ENCODE data around the gene RAET1L. TPM values are rescaled to one million over a fixed set of nuclear protein-coding genes. Genes with fewer than 3 reads are reported as not detected.

Gene RAET1L
- total and polyA plus RNA-seq, 9 of the 15 experiments (the other 6 are each of a cell fraction or from before 2014, with no cell fraction given) = not detected

DNA sequence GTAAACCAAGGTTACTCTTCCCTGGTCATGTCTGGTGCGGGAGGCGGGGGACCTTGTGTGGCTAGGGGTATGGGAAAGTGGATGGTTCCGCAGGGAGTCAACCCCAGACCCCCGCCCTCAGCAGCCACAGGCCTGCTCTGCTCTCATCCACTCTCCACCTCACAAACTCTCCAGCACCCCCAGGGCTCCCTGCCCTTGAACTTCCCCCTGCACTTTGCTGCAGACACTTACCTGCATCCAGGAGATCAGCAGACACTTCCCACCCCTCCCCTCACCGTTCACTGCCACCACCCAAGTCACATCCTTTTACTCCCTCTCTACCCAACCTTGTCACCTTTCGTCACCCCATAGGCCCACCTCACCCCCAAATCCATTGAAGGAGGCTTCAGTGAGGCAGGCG is 3.9 kb upstream of the RAET1L start:
- Histone ChIP-seq H3K36me3 (ENCODE audit: control insufficient read depth, insufficient read depth, low read length) (no peaks in the 10 kb centered on the region), H3K4me3 (no peak overlapping the region), H2AFZ (ENCODE audit: low read depth, low read length) (no peak overlapping the region), H3K9ac (ENCODE audit: insufficient read depth in 1 of 2, low read depth in 2 of 2, low read length in 2 of 2) (no peak overlapping the region), H4K20me1 (replicated peaks; ENCODE audit: control insufficient read depth, insufficient read depth, low read length) (0 out of 2 replicates have a peak, but pooled peaks cover 3% of the 10 kb centered on the region), H3K9me1 (ENCODE audit: control insufficient read depth, insufficient read depth, low read length) (peaks cover 4% of the 10 kb centered on the region), H3K79me2 (ENCODE audit: control insufficient read depth, insufficient read depth, low read length) (no peaks in the 10 kb centered on the region), H3K27ac (ENCODE audit: extremely low read depth, low read depth, low read length) (no peak overlapping the region), H3K4me2 (ENCODE audit: insufficient read depth, low read length) (no peak overlapping the region), H3K4me1 (replicated peaks in 1 of 2; ENCODE audit: control insufficient read depth in 2 of 2, insufficient read depth in 2 of 2, low read length in 2 of 2) (peaks cover 0 to 9% of the 10 kb centered on the region in 2 experiments; a peak in 1 of 5 replicates), H3K27me3 (ENCODE audit: control insufficient read depth in 2 of 2, insufficient read depth in 2 of 2, low read length in 2 of 2) (peaks cover 36 to 82% of the 10 kb centered on the region in 2 experiments), H3K9me3 (replicated peaks; ENCODE audit: control insufficient read depth, insufficient read depth, low read depth, low read length) (no peaks in the 10 kb centered on the region)
- WGBS (ENCODE audit: insufficient coverage, low coverage, missing lambda C conversion rate) = 1% methylated on average over 7 of the region's 7 CpGs
- BruUV-seq (replicated peaks) = no TSS peak
- CTCF ChIA-PET (ENCODE audit: low intra/inter-chr PET ratio) = no interaction called here
- POLR2A ChIA-PET = interaction anchor here (0.7 kb wide), 1 partner anchor 593 kb away, joined by 3 read pairs; no protein-coding TSS in a partner anchor
- intact Hi-C loops (cut with micrococcal nuclease) (no loop called here), in situ Hi-C loops (cut with MboI) (no loop called here)
- no peak for ATAC-seq
- no peak for FAIRE-seq
- no peak for DNase-seq (ENCODE audit: extremely low read depth in 1 of 4, low spot score in 3 of 4)
- TF ChIP-seq ASH1L (IDR thresholded peaks at IDR 0.05; ENCODE audit: borderline replicate concordance, low read depth, partially characterized antibody) (no peak), SMARCE1 (IDR thresholded peaks at IDR 0.05) (no peak), BHLHE40 (IDR thresholded peaks at IDR 0.05; ENCODE audit: low read length) (no peak), ELF4 (CRISPR knock-in tag; IDR thresholded peaks at IDR 0.05) (no peak), ADNP (tag; IDR thresholded peaks at IDR 0.05) (no peak), ZNF3 (CRISPR knock-in tag; IDR thresholded peaks at IDR 0.05) (no peak), BACH1 (tag; IDR thresholded peaks at IDR 0.05) (no peak), BRD9 (IDR thresholded peaks at IDR 0.05; ENCODE audit: low read depth, partially characterized antibody) (no peak), PTBP1 (IDR thresholded peaks at IDR 0.05; ENCODE audit: low read depth, low read length) (no peak), SPI1 (IDR thresholded peaks at IDR 0.05; ENCODE audit: borderline replicate concordance, low read depth, low read length) (no peak)
- TF ChIP-seq, protein P1, sequence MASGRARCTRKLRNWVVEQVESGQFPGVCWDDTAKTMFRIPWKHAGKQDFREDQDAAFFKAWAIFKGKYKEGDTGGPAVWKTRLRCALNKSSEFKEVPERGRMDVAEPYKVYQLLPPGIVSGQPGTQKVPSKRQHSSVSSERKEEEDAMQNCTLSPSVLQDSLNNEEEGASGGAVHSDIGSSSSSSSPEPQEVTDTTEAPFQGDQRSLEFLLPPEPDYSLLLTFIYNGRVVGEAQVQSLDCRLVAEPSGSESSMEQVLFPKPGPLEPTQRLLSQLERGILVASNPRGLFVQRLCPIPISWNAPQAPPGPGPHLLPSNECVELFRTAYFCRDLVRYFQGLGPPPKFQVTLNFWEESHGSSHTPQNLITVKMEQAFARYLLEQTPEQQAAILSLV (tag; IDR thresholded peaks at IDR 0.05) = no peak
- TF ChIP-seq, protein P2, sequence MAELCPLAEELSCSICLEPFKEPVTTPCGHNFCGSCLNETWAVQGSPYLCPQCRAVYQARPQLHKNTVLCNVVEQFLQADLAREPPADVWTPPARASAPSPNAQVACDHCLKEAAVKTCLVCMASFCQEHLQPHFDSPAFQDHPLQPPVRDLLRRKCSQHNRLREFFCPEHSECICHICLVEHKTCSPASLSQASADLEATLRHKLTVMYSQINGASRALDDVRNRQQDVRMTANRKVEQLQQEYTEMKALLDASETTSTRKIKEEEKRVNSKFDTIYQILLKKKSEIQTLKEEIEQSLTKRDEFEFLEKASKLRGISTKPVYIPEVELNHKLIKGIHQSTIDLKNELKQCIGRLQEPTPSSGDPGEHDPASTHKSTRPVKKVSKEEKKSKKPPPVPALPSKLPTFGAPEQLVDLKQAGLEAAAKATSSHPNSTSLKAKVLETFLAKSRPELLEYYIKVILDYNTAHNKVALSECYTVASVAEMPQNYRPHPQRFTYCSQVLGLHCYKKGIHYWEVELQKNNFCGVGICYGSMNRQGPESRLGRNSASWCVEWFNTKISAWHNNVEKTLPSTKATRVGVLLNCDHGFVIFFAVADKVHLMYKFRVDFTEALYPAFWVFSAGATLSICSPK (IDR thresholded peaks at IDR 0.05; ENCODE audit: borderline replicate concordance) = no peak
- TF ChIP-seq, protein P3, sequence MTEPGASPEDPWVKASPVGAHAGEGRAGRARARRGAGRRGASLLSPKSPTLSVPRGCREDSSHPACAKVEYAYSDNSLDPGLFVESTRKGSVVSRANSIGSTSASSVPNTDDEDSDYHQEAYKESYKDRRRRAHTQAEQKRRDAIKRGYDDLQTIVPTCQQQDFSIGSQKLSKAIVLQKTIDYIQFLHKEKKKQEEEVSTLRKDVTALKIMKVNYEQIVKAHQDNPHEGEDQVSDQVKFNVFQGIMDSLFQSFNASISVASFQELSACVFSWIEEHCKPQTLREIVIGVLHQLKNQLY (CRISPR knock-in tag; conservative IDR thresholded peaks at IDR 0.05) = no peak
- TF ChIP-seq, protein P4, sequence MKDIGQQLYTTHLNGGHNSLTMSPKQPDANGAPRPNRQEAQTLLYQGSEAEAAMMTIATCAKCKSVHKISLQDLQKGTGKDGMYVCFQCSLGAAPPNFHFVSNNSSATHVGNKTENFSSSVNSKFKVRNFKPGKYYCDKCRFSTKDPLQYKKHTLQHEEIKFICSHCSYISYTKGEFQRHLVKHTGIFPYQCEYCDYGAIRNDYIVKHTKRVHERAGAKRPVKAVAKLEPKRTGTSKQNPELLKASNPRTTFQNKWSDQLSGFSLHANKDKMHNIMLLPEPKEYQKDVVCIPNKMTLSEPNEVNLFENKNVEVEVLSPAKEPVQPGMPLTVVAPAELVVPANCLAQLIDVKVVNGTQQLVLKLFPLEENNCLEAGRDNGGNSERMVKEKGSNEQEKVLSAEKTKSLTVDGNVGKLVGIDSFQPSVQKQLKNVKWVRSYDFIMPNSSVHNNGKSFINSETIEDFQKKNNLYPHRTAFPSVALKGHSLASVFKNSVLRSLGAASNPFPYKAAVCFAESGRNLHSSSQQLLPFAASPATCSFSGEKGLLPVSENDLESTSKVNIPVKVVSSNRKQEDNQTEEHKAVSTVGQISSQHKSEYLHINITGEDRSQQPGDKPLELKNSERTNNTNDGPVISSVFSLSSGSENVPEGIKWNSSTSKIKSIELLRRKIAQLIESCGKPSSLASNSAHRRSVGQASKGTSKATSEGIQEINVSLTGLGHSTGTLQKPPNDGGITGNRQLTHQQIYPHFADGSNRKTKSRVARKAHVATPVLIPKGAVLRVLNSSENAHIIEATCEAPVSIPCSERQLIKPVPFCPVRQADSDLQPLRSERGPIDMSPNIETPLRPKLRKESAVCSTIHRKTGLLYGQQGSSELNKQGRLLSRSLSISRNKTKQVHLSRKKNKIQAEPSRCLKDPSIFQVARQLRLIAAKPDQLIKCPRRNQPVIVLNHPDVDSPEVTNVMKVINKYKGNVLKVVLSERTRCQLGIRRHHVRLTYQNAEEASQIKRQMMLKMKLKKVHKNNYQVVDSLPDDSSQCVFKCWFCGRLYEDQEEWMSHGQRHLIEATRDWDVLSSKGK (CRISPR knock-in tag; IDR thresholded peaks at IDR 0.05) = no peak

All from K562 (cell line).